ENCODE results near the gene ENPP6.
"Not testable (repeated sequence)": the region's sequence is repeated elsewhere in the genome, so short reads cannot be mapped to it uniquely, and the experiment has no call there.

The ENPP6 gene

DNA sequence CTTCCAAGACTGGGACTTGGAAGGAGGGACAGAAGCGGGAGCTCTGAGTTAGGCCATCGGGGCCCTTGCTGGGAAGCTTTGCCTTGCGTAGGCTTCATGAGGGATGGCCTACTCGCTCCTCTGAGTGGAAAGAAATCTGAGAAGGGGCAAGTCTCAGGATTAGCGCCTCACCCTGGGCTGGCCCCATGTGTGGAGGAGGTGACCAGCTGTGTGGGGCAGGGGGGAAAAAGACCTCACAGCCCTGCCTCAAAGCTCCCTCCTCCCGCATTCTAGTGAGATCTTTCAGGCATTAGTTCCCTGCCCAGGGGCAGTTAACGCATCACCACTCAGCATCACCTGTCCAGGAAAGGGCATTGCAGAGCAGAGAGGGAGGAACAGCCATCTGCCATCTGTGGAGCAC, 156.1 kb downstream of the ENPP6 start:
- WGBS, 2 experiments (ENCODE audit: insufficient coverage in 2 of 2) = 77 to 90% methylated on average over 2 to 3 of the region's 7 CpGs
- H3K4me3 ChIP-seq (ENCODE audit: extremely low read depth, insufficient read depth, low read length, poor library complexity, severe bottlenecking) = no peak overlapping the region
- H3K9me3 ChIP-seq (ENCODE audit: control insufficient read depth, low read length) = no peaks in the 10 kb centered on the region
- no peaks in the 10 kb centered on the region for H3K36me3 ChIP-seq (ENCODE audit: control insufficient read depth, insufficient read depth, low read length)
- no peaks in the 10 kb centered on the region for H3K4me1 ChIP-seq (ENCODE audit: control insufficient read depth, insufficient read depth, low read length, poor library complexity, severe bottlenecking)
- no peak overlapping the region for H3K27ac ChIP-seq (ENCODE audit: low read depth, low read length, severe bottlenecking)

- H3K27ac ChIP-seq (ENCODE audit: low read depth, low read length, severe bottlenecking) = no peak overlapping the region
- 93 to 95% methylated on average over 2 of the region's 3 CpGs for WGBS, 2 experiments (ENCODE audit: insufficient coverage in 2 of 2)
- H3K4me1 ChIP-seq (ENCODE audit: control insufficient read depth, insufficient read depth, low read length, poor library complexity, severe bottlenecking) = no peaks in the 10 kb centered on the region
- no peak overlapping the region for H3K4me3 ChIP-seq (ENCODE audit: extremely low read depth, insufficient read depth, low read length, poor library complexity, severe bottlenecking)
- H3K36me3 ChIP-seq (ENCODE audit: control insufficient read depth, insufficient read depth, low read length) = no peaks in the 10 kb centered on the region
- H3K9me3 ChIP-seq (ENCODE audit: control insufficient read depth, low read length) = no peaks in the 10 kb centered on the region
These were observed 158.6 kb downstream of the ENPP6 start for GRCh38 chr4:184059099-184059498.

DNA sequence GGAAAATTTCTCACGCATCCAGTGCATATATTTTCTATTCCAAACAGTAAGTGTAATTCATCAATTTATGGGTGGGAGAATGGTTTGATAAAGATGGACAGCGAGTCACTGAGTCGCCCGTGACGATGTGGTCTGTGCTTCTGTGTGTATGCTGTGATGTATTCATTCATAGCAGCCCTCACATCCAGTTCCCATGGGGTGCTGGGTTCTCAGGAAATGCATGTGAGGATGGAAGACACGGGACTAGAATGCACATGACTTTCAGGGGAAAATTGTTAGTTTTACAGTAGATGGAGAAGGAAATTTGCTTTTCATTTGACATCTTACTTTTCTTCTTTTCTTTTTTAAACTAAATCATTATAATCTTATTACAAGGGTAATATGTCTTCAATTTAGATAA, 159.6 kb downstream of the ENPP6 start:
- WGBS, 2 experiments (ENCODE audit: insufficient coverage in 2 of 2) = 100% methylated on average over 4 of the region's 6 CpGs; no CpG with 5 or more reads in 1 of the 2 experiments

DNA sequence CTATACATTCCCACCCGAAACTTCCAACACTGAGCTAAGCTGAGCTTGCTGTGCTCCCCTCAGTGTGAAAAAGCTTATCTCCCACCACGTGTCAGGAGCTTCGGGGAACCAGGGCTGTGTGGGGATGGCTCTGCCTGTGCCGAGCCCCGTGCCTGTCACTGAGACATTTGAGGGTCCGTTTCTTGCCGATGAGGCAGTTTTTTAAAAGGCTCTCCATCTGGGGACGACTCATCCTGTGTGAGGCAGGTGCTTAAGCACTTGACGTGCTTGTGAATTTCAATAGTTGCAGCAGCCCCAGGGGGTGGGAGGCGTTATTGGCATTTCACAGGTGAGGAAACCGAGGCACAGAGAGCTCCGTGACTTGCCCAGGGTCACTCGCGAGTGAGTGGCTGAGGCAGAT, 160.8 kb downstream of the ENPP6 start:
- no peaks in the 10 kb centered on the region for H3K36me3 ChIP-seq (ENCODE audit: control insufficient read depth, insufficient read depth, low read length)
- no peak overlapping the region for H3K4me3 ChIP-seq (ENCODE audit: extremely low read depth, insufficient read depth, low read length, poor library complexity, severe bottlenecking)
- no peaks in the 10 kb centered on the region for H3K9me3 ChIP-seq (ENCODE audit: control insufficient read depth, low read length)
- no peak overlapping the region for H3K27ac ChIP-seq (ENCODE audit: low read depth, low read length, severe bottlenecking)
- no peaks in the 10 kb centered on the region for H3K4me1 ChIP-seq (ENCODE audit: control insufficient read depth, insufficient read depth, low read length, poor library complexity, severe bottlenecking)
- WGBS, 2 experiments (ENCODE audit: insufficient coverage in 2 of 2) = 71 to 83% methylated on average over 11 of the region's 14 CpGs

More for the DNA sequence above, 159.6 kb downstream of the ENPP6 start:
- Histone ChIP-seq H3K9me3 (ENCODE audit: control insufficient read depth, low read length) (no peaks in the 10 kb centered on the region), H3K4me1 (ENCODE audit: control insufficient read depth, insufficient read depth, low read length, poor library complexity, severe bottlenecking) (no peaks in the 10 kb centered on the region), H3K27ac (ENCODE audit: low read depth, low read length, severe bottlenecking) (no peak overlapping the region), H3K4me3 (ENCODE audit: extremely low read depth, insufficient read depth, low read length, poor library complexity, severe bottlenecking) (no peak overlapping the region), H3K36me3 (ENCODE audit: control insufficient read depth, insufficient read depth, low read length) (no peaks in the 10 kb centered on the region)

DNA sequence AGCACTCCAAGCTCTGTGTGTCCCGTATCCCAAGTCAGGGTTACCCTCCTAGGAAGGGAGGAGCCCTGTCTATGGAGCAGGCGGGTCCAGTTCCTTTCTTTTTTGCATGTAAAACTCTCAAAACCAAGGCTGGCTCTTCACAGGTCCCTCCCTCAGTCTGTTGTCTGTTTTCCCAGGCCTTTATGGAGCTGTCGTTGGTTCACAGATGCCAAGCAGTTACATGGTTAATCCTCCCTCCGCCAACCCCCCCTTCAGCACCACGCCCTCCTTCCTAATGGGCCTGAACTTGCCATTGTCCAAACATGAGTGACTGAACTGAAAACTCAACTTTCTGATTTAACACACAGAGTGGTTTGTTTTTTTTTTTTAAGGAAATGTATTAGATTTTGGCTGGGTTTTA, 164.2 kb downstream of the ENPP6 start:
- no peak overlapping the region for H3K4me3 ChIP-seq (ENCODE audit: extremely low read depth, insufficient read depth, low read length, poor library complexity, severe bottlenecking)
- 82 to 85% methylated on average over 3 of the region's 5 CpGs for WGBS, 2 experiments (ENCODE audit: insufficient coverage in 2 of 2)

GRCh38 chr4:184052616-184053015, 165.1 kb downstream of the ENPP6 start:
- Histone ChIP-seq H3K36me3 (ENCODE audit: control insufficient read depth, insufficient read depth, low read length) (no peaks in the 10 kb centered on the region), H3K9me3 (ENCODE audit: control insufficient read depth, low read length) (no peaks in the 10 kb centered on the region), H3K4me1 (ENCODE audit: control insufficient read depth, insufficient read depth, low read length, poor library complexity, severe bottlenecking) (no peaks in the 10 kb centered on the region), H3K4me3 (ENCODE audit: extremely low read depth, insufficient read depth, low read length, poor library complexity, severe bottlenecking) (no peak overlapping the region), H3K27ac (ENCODE audit: low read depth, low read length, severe bottlenecking) (no peak overlapping the region)
- WGBS, 2 experiments (ENCODE audit: insufficient coverage in 2 of 2) = 70 to 93% methylated on average over 2 of the region's 2 CpGs

More for the DNA sequence above, 164.2 kb downstream of the ENPP6 start:
- Histone ChIP-seq H3K36me3 (ENCODE audit: control insufficient read depth, insufficient read depth, low read length) (no peaks in the 10 kb centered on the region), H3K4me1 (ENCODE audit: control insufficient read depth, insufficient read depth, low read length, poor library complexity, severe bottlenecking) (no peaks in the 10 kb centered on the region), H3K9me3 (ENCODE audit: control insufficient read depth, low read length) (no peaks in the 10 kb centered on the region), H3K27ac (ENCODE audit: low read depth, low read length, severe bottlenecking) (no peak overlapping the region)

DNA sequence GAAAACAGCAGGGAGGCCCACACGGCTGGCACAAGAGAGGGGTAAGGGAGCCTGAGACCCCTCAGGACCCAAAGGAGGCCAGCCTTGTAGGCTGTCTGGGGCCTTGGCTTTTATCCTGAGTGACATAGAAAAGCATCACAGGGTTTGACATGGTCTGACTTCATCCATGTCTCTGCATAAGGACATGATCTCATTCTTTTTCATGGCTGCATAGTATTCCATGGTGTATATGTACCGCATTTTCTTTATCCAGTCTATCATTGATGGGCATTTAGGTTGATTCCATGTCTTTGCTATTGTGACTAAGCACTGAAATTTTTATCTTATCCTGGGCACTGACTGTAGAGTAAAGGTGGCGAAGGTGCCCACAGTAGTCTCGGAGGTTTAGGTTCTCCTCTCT, 166.4 kb downstream of the ENPP6 start:
- H3K36me3 ChIP-seq (ENCODE audit: control insufficient read depth, insufficient read depth, low read length); H3K27ac ChIP-seq (ENCODE audit: low read depth, low read length, severe bottlenecking); H3K4me1 ChIP-seq (ENCODE audit: control insufficient read depth, insufficient read depth, low read length, poor library complexity, severe bottlenecking); H3K9me3 ChIP-seq (ENCODE audit: control insufficient read depth, low read length); H3K4me3 ChIP-seq (ENCODE audit: extremely low read depth, insufficient read depth, low read length, poor library complexity, severe bottlenecking): not testable (repeated sequence)
- 94 to 100% methylated on average over 2 to 3 of the region's 4 CpGs for WGBS, 2 experiments (ENCODE audit: insufficient coverage in 2 of 2)

GRCh38 chr4:184046148-184046547, 171.5 kb downstream of the ENPP6 start:
- H3K9me3 ChIP-seq (ENCODE audit: control insufficient read depth, low read length) = peaks cover 5% of the 10 kb centered on the region
- no CpG with 5 or more reads among the region's 1 CpG for WGBS, 2 experiments (ENCODE audit: insufficient coverage in 2 of 2)
- H3K4me3 ChIP-seq (ENCODE audit: extremely low read depth, insufficient read depth, low read length, poor library complexity, severe bottlenecking) = no peak overlapping the region
- no peaks in the 10 kb centered on the region for H3K36me3 ChIP-seq (ENCODE audit: control insufficient read depth, insufficient read depth, low read length)
- no peak overlapping the region for H3K27ac ChIP-seq (ENCODE audit: low read depth, low read length, severe bottlenecking)
- H3K4me1 ChIP-seq (ENCODE audit: control insufficient read depth, insufficient read depth, low read length, poor library complexity, severe bottlenecking) = no peaks in the 10 kb centered on the region

- Histone ChIP-seq H3K4me3 (ENCODE audit: extremely low read depth, insufficient read depth, low read length, poor library complexity, severe bottlenecking) (no peak overlapping the region), H3K27ac (ENCODE audit: low read depth, low read length, severe bottlenecking) (no peak overlapping the region), H3K36me3 (ENCODE audit: control insufficient read depth, insufficient read depth, low read length) (no peaks in the 10 kb centered on the region), H3K9me3 (ENCODE audit: control insufficient read depth, low read length) (peaks cover 5% of the 10 kb centered on the region), H3K4me1 (ENCODE audit: control insufficient read depth, insufficient read depth, low read length, poor library complexity, severe bottlenecking) (no peaks in the 10 kb centered on the region)
- WGBS, 2 experiments (ENCODE audit: insufficient coverage in 2 of 2) = 77 to 100% methylated on average over 1 to 3 of the region's 10 CpGs
These were observed 176.5 kb downstream of the ENPP6 start for GRCh38 chr4:184041156-184041555.

DNA sequence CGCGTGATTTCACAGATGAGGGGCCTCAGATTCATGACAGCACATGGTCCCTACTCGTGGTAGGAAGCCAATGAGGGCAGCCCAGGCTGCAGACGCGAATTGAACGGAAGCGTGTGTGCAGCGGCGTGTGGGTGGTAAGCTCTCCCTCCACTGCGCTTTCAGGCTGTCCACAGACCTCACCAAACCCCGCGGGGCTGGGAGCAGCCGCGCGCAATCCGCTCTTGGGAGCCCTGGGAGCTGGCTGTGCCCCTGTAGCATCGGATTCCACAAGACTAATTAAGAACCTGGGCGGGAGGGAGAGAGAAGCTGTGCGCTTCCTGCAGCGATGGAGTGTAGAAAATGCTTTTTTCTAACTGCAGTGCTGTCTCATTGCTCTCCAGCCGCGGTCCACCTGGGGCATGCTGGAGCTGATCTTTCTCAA, 177.7 kb downstream of the ENPP6 start:
- Histone ChIP-seq H3K9me3 (ENCODE audit: control insufficient read depth, low read length) (no peaks in the 10 kb centered on the region), H3K4me3 (ENCODE audit: extremely low read depth, insufficient read depth, low read length, poor library complexity, severe bottlenecking) (no peak overlapping the region), H3K27ac (ENCODE audit: low read depth, low read length, severe bottlenecking) (no peak overlapping the region), H3K4me1 (ENCODE audit: control insufficient read depth, insufficient read depth, low read length, poor library complexity, severe bottlenecking) (no peaks in the 10 kb centered on the region), H3K36me3 (ENCODE audit: control insufficient read depth, insufficient read depth, low read length) (no peaks in the 10 kb centered on the region)
- 88% methylated on average over 19 to 22 of the region's 22 CpGs for WGBS, 2 experiments (ENCODE audit: insufficient coverage in 2 of 2)

All from mesodermal cell (in vitro differentiated cells).